NCI-H345 (cell line): ENCODE measurements around the gene CFAP74.
"Not testable (repeated sequence)": the region's sequence is repeated elsewhere in the genome, so short reads cannot be mapped to it uniquely, and the experiment has no call there.

Source experiments
- DNase-seq: peaks from one replicate; lab custom pipeline; 2025; lab: John Stamatoyannopoulos, UW

CFAP74 gene

DNA sequence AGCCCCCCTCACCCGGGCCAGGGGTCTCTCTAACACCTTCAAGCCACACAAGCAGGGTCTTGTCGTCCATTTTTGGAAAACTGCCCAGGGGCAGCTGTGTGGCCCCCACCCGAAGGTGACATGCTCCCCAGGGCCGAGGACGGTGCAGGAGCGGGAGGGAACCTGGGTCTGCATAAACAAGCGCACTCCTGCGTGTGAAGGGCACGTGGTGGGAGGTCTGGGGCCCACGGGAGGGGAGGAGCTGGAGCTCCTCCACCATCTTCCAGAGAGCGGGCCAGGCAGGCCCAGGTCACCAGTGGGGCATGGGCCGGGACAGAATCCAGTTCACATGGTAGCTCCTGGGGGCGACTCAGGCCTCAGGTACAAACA lies 16.5 kb downstream of the CFAP74 start:
- DNase-seq: no peak

DNA sequence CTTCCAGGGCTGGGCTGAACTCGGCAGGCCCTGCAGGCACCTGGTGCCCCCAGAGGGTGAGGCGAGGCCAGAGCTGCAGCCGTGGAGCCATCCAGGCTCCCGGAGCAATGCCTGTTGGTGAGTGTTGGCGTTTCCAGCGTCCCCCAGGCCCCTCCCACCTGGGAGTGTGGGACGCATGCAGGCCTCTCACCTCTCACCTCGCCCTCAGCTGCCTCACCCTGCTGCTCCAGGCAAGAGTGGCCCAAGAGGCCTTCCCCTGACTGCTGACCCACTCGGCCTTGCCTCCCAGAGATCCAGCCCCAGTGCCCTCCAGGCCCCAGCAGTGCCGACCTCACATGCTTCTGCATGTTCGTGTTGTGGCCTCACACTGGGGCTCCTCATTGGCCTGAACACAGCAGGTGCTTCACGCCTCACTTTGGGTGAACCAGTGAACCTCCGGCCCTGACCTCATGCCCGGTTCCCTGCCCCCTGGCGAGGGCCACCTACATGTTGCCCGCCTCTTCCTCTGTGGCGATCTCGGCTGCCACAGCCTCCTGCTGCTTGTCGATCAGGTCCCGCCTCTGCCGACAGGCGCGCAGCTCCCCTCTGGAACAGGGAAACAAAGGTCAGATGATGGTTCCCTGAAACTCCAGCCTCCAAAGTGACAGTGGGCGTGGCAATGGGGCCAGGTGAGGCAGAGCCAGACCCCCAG lies 17.0 kb downstream of the CFAP74 start:
- DNase-seq: no peak

DNA sequence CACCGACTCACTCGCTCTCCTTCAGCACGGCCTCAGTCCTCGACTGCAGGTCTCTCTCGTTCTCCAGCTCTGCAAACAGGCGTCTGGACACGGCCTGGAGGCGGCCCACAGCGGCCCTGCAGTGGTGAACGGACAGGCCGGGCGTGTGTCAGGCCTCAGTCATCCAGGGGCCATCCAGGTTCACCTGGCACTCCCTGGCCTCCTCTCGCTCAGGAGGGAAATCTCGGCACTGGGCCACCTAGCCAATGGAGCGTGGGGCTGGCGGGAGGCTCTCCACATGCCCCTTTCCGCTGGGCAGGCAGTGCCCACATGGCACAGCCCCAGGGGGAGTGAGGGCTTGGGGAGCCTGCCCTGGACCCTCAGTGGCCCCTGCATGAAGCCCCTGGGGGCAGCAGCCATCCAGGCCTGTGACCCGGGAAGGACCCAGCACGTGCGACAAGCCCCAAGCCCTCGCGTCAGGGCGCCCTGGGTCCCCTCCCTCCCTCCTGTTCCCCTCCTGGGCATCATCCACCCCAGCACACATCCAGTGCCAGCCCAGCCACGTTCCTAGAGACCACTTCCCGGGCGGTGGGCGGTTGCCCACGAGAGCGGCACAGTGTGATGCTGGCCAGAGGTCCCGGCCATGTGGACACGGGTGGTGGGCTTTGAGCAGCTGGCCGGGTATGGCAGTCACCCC lies 18.1 kb downstream of the CFAP74 start:
- DNase-seq: no peak

DNA sequence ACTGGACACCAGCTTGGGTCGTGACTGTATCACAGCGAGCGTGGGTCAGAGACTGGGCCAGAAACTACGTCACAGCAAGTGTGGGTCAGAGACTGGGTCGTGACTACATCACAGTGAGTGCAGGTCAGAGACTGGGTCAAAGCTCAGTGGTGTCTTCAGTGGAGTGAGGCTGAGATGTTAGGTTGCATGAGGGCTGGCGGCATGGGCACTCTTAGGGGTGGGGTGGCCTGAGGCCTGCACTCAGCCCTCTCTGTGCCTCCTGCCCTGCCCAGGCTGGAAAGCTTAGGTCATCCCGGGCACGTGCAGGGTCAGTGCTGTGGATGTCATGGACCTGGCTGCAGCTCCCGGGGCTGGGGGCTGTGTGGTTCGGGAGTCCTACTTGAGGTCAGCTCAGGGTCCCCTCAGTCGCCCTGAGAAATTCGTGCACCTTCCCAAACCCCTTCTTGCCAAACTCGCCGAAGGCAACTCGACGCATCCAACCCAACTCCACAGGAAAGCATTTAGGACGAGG lies 19.0 kb downstream of the CFAP74 start:
- no peak for DNase-seq

DNA sequence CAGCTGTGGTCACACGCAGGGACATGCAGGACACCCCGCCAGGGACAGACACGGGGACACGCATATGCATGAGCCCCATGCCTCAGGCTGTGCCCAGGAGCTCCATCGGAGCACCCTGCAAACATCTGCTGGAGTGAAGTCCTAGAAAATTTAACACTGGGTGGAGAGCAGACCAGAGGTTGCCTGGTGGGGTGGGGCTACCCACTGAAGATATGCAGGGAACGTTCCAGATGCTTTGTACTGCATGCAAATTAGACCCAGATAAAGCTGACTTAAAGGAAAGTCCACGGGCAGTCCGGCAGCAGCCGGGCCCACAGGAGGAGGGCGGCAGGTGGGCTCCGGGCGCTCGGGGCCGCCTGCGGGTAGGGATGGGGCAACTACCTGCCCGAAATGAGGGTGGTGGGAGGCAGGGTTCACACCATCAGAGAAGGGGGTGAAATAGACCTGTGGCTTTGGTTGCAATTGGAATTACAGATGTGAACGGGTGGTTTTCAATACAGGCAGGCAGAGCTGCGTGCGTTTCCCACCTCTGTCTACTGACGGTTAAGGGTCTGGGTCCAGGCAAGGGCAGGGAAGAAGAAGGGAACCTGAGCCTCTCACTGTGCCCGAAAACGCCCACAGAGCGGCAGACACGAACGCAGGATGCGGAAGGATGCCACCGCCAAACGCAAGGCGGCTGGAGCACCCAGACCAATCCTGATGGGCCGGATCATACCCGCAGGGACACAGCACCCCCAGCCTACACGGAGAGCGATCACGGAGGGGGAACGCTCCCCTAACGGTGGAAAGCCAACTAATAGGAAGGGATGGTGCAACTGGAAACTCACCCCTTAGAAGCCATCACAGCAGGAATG lies 21.0 kb downstream of the CFAP74 start:
- DNase-seq: no peak

DNA sequence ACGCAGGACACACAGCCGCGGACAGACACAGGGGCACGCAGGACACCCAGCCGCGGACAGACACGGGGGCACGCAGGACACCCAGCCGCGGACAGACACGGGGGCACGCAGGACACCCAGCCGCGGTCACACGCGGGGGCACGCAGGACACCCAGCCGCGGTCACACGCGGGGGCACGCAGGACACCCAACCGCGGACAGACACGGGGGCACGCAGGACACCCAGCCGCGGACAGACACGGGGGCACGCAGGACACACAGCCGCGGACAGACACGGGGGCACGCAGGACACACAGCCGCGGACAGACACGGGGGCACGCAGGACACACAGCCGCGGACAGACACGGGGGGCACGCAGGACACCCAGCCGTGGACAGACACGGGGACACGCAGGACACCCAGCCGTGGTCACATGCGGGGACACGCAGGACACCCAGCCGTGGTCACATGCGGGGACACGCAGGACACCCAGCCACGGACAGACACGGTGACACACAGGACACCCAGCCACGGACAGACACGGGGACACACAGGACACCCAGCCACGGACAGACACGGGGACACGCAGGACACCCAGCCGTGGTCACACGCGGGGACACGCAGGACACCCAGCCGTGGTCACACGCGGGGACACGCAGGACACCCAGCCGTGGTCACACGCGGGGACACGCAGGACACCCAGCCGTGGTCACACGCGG lies 21.8 kb downstream of the CFAP74 start:
- DNase-seq: not testable (repeated sequence)

DNA sequence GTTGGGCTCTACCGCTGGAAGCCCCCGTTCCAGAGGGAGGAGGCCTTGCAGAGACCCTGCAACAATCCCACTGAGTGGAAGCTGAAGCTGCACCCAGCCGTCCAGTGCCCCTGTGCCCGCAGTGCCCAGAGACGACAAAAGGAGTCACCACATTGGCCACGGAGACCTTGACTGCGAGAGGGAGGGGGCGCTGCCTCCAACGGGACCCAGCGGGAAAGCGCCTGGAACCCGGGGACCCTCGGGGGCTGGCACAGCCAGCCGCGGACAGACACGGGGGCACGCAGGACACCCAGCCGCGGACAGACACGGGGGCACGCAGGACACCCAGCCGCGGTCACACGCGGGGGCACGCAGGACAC lies 22.5 kb downstream of the CFAP74 start:
- DNase-seq: no peak

DNA sequence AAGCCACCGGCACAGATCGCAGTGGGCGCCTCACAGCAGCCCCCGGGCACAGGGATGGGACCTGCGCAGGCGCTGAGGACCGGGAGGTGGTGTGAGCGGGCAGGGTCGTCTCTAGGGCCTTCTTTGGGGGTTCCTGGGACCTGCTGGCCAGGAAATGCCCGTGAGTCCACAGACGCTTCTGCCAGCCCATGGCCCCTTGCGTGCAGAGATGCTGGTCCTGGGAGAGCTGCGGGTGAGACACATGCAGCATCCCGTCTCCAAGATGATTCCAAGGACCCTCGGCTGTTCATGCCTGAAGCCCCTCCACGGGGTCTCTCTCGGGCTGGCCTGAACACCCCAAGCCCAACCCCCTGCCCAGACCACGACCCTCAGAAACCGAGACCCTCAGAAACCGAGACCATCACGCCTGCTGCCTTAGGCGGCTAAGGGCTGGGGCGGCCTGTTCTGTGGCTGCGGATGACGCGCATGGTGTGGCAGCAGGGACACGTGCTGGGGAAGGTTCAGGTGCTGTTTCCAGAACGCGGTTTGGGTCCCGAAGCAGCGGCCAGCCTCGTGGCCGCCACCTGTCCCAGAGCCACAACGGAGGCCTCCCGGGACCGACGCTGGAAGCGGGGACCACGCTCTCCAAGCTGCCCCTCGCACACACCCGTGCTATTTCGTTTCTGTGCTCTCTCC lies 23.0 kb downstream of the CFAP74 start:
- DNase-seq: no peak

DNA sequence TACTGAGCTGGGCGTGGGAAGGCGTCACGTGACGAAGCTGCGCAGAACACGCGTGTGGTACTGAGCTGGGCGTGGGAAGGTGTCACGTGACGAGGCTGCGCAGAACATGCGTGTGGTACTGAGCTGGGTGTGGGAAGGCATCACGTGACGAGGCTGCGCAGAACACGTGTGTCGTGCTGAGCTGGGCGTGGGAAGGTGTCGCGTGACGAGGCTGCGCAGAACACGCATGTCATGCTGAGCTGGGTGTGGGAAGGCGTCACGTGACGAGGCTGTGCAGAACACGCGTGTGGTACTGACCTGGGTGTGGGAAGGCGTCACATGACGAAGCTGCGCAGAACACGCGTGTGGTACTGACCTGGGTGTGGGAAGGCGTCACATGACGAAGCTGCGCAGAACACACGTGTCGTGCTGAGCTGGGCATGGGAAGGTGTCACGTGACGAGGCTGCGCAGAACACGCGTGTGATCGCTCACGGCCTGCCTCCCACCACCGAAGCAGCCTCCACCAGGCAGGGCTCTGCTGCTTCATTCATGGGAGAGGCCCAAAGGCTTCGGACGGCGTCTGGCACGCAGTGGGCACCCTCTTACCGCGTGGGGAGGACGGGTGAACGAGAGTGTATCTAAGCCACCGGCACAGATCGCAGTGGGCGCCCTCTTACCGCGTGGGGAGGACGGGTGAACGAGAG lies 24.0 kb downstream of the CFAP74 start:
- no peak for DNase-seq

DNA sequence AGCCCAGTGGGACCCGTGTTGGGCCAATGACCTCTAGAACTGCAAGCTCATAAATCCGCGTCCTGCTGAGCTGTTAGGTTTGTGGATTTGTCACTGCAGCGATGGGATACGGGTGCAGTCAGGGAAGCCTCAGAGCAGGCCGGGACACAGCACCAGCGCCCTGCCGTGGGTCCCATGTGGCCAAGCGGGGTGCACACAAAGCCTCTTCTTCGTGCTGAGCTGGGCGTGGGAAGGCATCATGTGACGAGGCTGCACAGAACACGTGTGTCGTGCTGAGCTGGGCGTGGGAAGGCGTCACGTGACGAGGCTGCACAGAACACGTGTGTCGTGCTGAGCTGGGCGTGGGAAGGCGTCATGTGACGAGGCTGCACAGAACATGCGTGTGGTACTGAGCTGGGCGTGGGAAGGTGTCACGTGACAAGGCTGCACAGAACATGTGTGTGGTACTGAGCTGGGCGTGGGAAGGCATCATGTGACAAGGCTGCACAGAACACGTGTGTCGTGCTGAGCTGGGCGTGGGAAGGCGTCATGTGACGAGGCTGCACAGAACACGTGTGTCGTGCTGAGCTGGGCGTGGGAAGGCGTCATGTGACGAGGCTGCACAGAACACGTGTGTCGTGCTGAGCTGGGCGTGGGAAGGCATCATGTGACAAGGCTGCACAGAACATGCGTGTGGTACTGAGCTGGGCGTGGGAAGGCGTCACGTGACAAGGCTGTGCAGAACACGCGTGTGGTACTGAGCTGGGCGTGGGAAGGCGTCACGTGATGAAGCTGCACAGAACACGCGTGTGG lies 24.7 kb downstream of the CFAP74 start:
- DNase-seq: not testable (repeated sequence)

DNA sequence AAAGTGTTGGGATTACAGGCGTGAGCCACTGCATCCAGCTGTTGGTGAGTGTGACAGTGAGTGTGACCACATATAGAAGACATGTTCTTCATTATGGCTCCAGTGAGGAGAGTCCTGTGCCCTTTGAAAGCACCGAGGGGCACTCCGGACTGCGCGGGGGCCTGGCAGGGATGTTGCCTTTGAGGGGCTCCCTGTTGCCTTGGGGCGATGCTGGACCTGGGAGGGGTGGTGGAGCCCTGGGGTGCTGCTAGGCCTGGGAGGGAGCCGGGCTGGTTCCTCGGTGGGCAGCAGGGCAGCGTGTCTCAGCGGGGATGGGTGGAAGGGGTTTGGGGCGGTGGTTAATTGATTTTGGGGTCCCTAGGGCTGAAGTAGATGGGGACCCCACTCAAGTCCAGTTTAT lies 25.5 kb downstream of the CFAP74 start:
- no peak for DNase-seq

DNA sequence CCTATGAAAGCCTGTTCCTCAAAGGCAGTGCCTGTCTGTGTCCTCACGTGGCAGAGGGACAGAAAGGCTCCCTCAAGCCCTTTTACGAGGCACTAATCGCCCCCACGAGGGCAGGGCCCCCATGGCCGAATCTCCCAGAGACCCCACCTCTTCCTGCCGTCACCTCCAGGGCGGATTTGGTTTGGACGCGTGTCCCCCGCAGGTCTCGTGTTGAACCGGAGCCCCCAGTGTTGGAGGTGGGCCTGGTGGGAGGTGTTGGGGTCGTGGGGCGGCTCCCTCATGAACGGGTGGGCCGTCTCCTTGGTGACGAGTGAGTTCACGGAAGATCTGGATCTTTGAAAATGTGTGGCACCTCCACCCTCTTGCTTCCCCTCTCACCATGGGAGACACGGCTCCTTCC lies 27.6 kb downstream of the CFAP74 start:
- DNase-seq: no peak

DNA sequence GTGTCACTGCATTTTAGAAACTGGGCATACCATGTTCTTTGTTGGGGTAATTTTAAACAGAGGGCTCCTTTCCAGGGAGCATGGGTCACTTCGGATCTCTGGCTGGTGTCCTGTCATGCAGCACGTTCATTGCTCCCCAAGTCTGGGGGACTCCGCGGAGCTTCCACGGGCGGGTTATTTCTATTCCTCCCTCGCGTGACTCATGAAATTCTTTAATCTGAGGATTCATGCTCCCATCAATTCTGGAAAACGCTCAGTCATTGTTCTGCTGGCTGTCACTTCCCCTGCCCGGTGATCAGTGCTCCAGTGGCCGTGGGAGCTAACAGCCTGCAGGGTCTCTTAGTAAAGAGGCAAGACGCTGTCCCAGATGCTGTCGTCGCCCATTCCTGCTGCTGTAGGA lies 28.1 kb downstream of the CFAP74 start:
- DNase-seq: no peak

DNA sequence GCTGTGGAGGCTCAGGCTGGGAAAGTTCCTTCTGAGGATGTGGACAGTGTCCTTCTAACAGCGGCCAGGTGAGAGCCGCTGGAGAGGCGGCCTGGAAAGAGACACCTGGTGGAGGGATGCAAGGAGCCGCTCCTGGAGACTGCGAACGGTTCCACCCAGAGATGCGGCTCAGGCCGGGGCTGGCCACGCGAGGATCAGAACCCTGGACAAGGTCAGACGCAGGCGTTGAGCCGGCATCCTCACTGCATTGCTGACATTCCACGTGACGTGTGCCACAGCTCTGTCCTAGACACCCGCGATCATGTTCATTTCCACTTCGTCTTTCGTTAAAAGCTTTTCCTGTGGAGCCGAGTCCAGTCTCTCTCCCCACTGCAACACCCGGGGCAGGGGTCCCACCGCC lies 28.8 kb downstream of the CFAP74 start:
- DNase-seq: no peak

DNA sequence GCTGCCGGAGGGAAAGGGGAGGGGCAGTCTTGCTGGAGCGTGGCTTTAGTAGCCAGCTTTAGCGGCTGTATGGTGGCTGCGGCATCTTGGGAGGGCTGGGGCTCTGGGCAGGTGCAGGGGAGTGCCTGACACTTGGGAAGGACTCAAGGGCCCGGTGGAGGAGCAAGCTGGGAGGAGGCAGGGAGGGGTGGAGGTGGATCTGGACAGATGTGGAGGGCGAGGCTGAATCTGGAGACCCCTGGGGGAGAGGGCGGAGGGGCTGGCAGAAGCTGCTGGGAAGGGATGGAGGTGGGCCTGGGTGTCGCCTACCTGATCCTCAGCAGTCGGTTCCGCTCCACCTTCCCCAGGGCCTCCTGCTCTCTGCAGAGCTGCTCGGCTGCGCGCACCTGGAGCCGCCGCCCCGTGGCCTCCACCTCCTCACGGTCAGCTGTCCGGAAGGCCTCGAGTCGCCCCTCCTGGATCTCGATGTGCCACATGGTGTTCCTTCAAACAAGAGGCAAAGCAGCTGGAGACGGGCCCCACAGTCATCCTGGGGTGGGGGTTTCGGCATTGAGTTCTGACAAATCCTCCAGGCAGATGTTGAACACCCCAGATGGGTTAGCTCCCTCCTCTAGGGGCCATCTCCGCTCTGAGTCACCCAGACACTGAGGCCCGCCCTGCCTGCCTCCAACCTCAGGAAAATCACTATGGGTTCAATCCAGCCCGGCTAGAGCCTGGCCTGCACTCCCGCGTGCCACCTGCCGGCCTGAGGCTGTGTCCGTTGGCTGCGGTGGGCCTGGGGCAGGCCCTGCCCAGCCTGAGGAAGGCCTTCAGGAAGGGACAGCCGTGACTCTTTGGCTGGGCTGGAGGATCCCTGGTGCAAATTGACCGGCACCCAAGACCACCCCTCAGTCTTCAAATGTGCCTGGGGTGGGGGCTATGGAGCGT lies 29.6 kb downstream of the CFAP74 start:
- no peak for DNase-seq

DNA sequence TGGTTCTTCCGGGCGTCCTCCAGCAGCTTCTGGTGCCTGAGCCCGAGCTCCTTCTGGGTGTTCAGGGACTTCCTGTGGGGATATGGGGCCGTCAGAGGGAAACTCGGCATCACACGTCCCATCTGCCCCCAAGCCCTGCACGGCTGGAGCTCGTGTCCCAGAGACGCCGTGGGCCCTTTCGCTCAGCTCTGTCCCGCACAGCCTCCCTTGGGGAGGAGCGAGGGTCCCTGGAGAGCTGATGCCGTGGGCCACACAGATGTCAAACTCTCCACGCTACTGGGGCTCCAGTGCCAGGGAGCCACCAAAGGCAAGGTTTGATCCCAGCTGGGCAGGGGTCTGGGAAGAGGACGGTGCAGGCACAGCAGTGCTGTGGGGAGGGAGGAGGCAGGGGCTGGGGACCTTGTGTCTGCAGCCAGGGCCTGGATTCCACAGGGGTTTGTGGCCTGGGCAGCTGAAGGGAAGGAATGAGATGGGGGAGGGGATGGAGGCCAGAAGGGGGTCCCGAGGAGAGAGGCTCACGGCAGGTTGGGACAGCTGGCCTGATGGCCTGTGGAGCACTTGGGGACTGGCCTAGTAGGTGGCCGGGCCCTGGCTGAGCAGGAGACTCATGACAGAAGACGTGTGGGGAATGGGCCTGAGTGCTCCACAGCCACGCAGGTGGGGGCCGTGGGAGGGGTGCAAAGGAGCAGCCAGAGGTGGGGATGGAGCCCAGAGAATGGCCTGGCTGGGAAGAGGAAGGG lies 30.4 kb downstream of the CFAP74 start:
- no peak for DNase-seq

DNA sequence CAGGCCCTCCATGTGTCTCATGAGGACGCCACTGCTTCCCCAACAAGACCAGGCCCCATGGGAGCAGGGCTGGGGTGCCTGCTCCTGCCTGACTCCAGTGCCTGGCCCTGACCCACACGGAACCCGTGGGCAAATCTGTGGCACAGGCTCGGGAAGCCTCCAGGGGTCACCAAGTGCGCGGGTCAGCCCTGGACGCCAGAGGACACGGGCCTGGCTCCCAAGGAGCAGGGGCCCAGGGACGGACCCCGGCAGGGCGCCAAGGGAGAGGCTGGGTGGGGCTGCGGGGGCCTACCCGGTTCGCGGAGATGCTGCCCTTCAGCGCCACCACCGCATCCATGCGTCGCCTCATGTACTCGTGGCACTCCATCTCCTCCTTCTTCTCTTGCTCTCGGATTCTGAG lies 31.9 kb downstream of the CFAP74 start:
- no peak for DNase-seq

DNA sequence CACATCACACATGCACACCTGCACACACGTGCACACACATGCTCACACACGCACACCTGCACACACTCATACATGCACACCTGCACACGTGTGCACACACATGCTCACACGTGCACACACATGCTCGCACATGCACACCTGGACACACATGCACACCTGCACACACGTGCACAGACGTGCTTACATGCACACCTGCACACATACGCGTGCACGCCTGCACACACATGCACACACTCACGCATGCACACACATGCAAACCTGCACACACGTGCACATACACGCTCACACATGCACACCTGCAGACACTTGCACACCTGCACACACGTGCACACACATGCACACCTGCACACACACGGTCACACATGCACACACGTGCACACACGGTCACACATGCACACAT lies 32.6 kb downstream of the CFAP74 start:
- DNase-seq: no peak
